Measurements from ENCODE around the gene SLC48A1. TPM values are rescaled to one million over a fixed set of nuclear protein-coding genes. Genes with fewer than 3 reads are reported as not detected.

SLC48A1 gene
- total RNA-seq, 1 donor from 2014 or later: 9.5 TPM

DNA sequence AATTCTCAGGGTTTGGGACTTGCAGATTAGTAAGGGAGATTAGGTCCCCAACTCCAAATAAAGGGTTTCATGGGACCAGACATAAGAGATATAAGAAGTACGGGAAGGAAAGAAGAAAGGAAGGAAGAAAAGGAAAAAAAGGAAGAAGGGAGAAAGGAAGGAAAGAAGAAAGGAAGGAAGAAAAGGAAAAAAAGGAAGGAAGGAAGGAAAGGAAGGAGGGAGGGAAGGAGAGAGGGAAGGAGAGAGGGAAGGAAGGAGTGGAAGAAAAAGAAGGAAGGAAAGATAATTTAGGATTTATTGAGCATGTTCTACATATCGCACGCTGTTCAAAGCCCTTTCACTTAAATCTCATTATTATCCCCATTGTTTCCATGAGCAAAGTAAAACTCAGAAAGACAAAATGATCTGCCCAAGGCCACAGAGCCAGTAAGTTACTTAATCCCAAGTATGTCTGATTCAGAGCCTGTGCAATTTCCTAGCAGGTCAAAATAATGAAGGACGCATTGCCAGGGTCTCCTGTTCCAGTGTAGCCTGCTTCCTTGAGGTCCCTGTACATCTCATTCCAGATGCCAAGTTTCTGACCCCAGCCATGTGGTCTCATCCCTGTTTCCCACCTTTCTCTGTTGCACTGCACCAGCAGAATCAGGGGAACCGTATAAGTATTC lies 50.5 kb downstream of the SLC48A1 start:
- no peak for DNase-seq (ENCODE audit: low read depth in 2 of 2)

DNA sequence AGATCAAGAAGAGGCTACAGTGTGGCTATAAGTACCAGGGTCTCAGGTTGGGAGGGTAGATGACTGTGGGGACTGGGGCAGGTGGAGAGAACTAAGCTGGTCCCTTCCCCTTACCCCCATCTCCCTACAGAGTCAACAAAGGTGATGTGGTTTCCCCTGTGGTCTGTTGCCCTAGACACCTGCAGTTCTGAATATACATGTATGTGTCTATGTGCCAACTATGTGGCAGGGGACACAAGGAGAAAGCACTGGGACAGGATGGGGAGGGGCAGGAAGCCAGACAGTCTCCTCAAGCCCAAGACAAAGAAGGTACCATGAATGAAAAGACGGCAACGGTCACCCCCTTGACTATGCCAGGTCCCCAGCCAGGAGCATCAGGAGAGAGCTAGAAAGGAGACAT lies 51.2 kb downstream of the SLC48A1 start:
- DNase-seq (ENCODE audit: low read depth in 2 of 2): no peak

DNA sequence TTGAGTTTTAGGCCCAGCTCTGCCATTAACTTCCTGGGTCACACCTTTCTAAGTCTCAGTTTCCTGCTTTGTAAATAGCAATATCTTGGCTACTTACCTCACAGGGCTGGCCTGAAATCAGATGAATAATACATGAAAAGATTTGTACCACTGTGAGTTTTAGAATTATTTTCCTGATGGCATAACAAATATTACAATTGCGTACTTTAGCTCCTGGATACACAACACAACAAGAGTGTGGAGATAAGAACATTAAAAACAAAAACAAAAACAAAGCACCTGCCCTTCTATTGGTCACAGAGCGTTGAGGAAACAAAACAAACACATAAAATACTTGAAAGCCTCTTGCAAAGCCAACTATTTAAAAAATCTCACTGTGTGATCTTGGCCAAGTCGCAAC lies 51.6 kb downstream of the SLC48A1 start:
- DNase-seq (ENCODE audit: low read depth in 2 of 2): no peak

DNA sequence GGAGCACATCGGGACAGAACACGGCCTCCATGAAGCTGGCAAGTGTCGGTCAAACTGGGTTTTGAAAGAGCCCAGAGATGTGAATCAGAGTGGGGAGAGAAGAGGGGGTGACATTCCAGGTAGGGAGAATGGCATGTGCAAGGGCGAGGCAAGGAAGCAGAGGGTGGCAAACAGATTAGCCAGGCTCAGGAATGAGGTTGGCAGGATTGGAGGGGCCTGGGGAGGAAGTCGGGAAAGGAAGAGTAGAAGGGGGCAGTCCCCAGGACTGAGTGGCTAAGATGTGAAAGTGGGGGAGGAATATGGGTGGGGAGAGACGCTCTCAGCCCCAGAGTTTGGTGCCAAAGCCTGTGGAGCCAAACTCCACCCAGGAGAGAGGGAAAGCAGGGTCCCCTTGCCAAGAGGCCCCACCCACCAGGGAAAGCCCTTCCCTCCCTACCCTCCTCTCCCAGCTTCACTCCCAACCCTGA lies 52.2 kb downstream of the SLC48A1 start:
- DNase-seq (ENCODE audit: low read depth in 2 of 2): no peak

DNA sequence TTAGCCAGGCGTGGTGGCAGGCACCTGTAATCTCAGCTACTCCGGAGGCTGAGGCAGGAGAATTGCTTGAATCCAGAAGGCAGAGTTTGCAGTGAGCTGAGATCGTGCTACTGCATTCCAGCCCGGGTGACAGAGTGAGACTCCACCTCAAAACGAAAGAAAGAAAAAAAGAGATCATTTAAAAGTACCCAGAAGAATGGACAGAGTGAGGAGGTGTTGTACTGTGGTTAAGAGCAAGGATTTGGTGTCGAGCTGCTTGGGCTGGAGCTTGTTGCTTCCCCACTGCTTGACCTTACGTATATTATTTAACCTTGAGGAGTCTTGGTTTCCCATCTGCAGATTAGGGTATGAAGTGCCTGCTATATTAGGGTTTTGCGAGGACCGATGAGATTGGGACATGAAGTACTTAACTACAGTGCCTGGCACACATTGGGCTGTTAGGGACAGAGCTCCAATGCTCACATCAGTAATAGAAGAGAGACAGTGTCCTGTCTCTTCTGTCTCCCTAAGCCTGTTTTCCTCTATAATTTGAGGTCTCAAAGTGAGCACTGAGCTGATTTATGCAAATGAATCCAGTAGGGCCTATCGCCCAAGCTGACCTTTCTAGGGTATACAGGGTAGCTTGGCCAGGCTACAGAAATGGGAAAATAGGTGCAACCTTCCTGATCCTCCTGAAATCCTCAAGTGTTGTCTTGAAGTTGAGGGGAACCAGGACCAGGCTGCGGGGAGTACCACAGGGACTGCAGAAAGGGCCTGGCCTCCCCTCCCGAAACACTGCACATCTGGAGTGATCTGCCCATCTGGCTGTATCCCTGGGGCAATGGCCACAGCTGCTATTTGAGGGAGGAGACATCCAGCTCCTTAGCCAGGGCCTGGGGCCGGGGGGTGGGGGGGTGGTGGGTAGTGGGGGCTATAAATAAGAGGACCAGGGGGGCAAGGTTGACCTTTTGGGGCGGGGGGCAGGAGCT lies 55.3 kb downstream of the SLC48A1 start:
- no peak for DNase-seq (ENCODE audit: low read depth in 2 of 2)

DNA sequence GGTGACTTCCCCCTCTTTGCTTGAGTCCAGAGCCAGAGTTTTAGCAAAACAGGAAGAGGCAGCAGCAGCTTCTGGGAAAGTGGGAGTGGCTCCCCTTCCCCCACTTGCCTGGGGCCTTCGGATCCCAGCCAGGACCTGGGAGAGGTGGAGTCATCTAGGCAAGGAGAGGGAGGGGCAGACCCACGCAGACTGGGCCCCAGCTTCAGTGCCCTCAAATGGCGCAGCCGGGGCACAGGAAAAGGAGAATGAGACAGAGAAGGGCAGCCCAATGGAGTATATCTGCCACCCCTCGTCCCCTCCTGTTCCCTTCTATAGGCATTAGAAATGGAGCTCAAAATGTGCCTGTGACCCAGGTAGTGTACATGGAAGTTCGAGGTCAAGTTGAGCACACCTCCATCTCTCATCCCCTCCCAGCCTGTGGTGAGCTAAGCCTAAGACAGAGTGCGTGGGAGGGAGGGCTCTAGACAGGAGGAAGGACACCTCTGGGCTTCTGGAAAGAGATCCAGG lies 56.0 kb downstream of the SLC48A1 start:
- DNase-seq (ENCODE audit: low read depth in 2 of 2): peak in 1 of 2 donors; percentile 47

DNA sequence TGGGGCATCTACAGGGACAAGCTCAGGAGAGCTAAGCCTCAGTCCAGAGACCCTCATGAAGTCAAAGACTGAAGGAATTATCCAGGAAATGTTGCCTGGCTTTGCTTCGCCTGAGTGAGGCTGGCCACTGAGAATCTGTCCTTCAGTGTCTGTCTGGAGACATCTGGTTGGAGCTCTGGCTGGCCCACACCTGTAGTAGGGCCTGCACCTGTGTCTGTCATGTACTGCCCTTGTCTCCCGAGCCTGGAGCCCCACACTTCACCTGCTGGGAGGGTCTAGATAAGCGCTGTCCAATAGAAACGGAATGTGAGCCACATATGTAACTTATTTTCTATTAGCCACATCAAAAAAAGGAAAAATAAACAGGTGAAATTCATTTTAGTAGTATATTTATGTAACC lies 56.5 kb downstream of the SLC48A1 start:
- no peak for DNase-seq (ENCODE audit: low read depth in 2 of 2)

Other genes starting within 250 kb of the SLC48A1 start
- 7.0 and 7.7 TPM in 2 replicates for gene RPAP3, start 67.2 kb upstream of the SLC48A1 start, total RNA-seq
- under 0.01 TPM in 2 replicates for gene ENDOU, start 47.7 kb upstream of the SLC48A1 start, total RNA-seq
- gene RAPGEF3, start 14.4 kb upstream of the SLC48A1 start, total RNA-seq: 10.4 and 13.5 TPM in 2 replicates
- gene HDAC7, start 46.7 kb downstream of the SLC48A1 start, total RNA-seq: 28.8 and 43.6 TPM in 2 replicates
- under 0.01 TPM in 2 replicates for gene VDR, start 131.8 kb downstream of the SLC48A1 start, total RNA-seq
- 54.6 and 68.0 TPM in 2 replicates for gene TMEM106C, start 190.4 kb downstream of the SLC48A1 start, total RNA-seq
- not detected in 2 replicates for gene COL2A1, start 231.2 kb downstream of the SLC48A1 start, total RNA-seq

Measured in dermis microvascular lymphatic vessel endothelial cell (primary cell).